SK-N-SH (cell line): ENCODE data around the gene GHRHR. TPM values are rescaled to one million over a fixed set of nuclear protein-coding genes. Genes with fewer than 3 reads are reported as not detected.

Source experiments
- CTCF ChIA-PET: fragments of 300-600, 350-600 bp; formaldehyde crosslinking; extraction: SDS; loops from one replicate; lab custom pipeline; 2021; lab: Yijun Ruan, JAX
- POLR2A ChIA-PET: fragments of 350-600 bp; sonication (Branson Sonifier 250); formaldehyde crosslinking; extraction: SDS; loops from one replicate; lab custom pipeline; 2020; ENCODE audit warnings: antibody characterized with exemption, inconsistent platforms; lab: Yijun Ruan, JAX
- DNase-seq: peaks from one replicate; pipeline ENCODE4 v3.0.0; 2012
- H2AFZ ChIP-seq: fragments of 200-600 bp; sonication (generic); 2 replicates; pipeline ENCODE4 v1.8.1; 2016; ENCODE audit warnings: antibody characterized with exemption, mild to moderate bottlenecking, low read depth
- H3F3A ChIP-seq: fragments of 200-600 bp; sonication (generic); replicated peaks from 2 replicates; pipeline ENCODE3; 2016; ENCODE audit warnings: antibody characterized with exemption, mild to moderate bottlenecking; ENCODE audit not compliant: insufficient read depth
- H3K27ac ChIP-seq, 2 experiments: fragments of 200-500 bp in 1 of 2; fragments of 200-600 bp in 1 of 2; sonication (Bioruptor generic) in 1 of 2; sonication (generic), shearing (Covaris generic) in 1 of 2; 2 replicates each; pipeline versions ENCODE4 v1.5.1 to v1.6.1; 2014 to 2016; ENCODE audit warnings: low read depth in 2 of 2, inconsistent platforms in 1 of 2, low read length in 1 of 2, mild to moderate bottlenecking in 1 of 2, mixed read lengths in 1 of 2
- H3K27me3 ChIP-seq: fragments of 200-600 bp; sonication (generic), shearing (Covaris generic); 2 replicates; pipeline ENCODE4 v1.6.1; 2016; ENCODE audit warnings: mixed run types; ENCODE audit not compliant: insufficient read depth
- H3K36me3 ChIP-seq, 2 experiments: fragments of 200-500 bp in 1 of 2; fragments of 200-600 bp in 1 of 2; sonication (Bioruptor generic) in 1 of 2; sonication (generic) in 1 of 2; replicated peaks in 1 of 2; 2 replicates each; pipeline versions ENCODE3 to v1.5.1; 2014 to 2016; ENCODE audit warnings: low read length in 1 of 2, mild to moderate bottlenecking in 1 of 2; ENCODE audit not compliant: insufficient read depth in 2 of 2, control insufficient read depth in 1 of 2
- H3K4me1 ChIP-seq, 2 experiments: fragments of 200-500 bp in 1 of 2; fragments of 200-600 bp in 1 of 2; sonication (Bioruptor generic) in 1 of 2; sonication (generic), shearing (Covaris generic) in 1 of 2; 2 replicates each; pipeline versions ENCODE4 v1.5.1 to v1.6.1; 2014 to 2016; ENCODE audit warnings: low read depth in 1 of 2, low read length in 1 of 2, mixed run types in 1 of 2; ENCODE audit not compliant: insufficient read depth in 2 of 2, control insufficient read depth in 1 of 2
- H3K4me2 ChIP-seq: fragments of 200-600 bp; sonication (generic), shearing (Covaris generic); 2 replicates; pipeline ENCODE4 v1.6.1; 2017; ENCODE audit warnings: mixed run types
- H3K4me3 ChIP-seq, 2 experiments: fragments of 200-500 bp in 1 of 2; fragments of 200-600 bp in 1 of 2; sonication (Bioruptor generic) in 1 of 2; sonication (generic), shearing (Covaris generic) in 1 of 2; 2 replicates each; pipeline versions ENCODE4 v1.5.1 to v1.8.1; 2014 to 2016; ENCODE audit warnings: low read depth in 2 of 2, inconsistent platforms in 1 of 2, low read length in 1 of 2, mild to moderate bottlenecking in 1 of 2, mixed read lengths in 1 of 2, moderate library complexity in 1 of 2
- H3K79me2 ChIP-seq: fragments of 200-600 bp; sonication (generic); 2 replicates; pipeline ENCODE4 v1.8.1; 2017; ENCODE audit warnings: mild to moderate bottlenecking; ENCODE audit not compliant: insufficient read depth
- H3K9ac ChIP-seq: fragments of 200-600 bp; sonication (generic); 2 replicates; pipeline ENCODE4 v1.6.1; 2017; ENCODE audit warnings: mixed run types
- H3K9me2 ChIP-seq: fragments of 200-600 bp; sonication (generic); 2 replicates; pipeline ENCODE4 v1.6.1; 2017; ENCODE audit warnings: mixed run types
- H3K9me3 ChIP-seq: fragments of 200-600 bp; sonication (generic); 2 replicates; pipeline ENCODE4 v1.6.1; 2017; ENCODE audit warnings: mixed run types, mild to moderate bottlenecking, moderate library complexity
- H4K20me1 ChIP-seq: fragments of 200-600 bp; sonication (generic); 2 replicates; pipeline ENCODE4 v1.6.1; 2017; ENCODE audit warnings: mild to moderate bottlenecking, mixed run types; ENCODE audit not compliant: insufficient read depth
- CHD2 ChIP-seq: fragments of 150-350 bp; IDR thresholded peaks from 2 replicates; pipeline ENCODE4 v1.6.1; 2018; ENCODE audit warnings: low read length; ENCODE audit not compliant: partially characterized antibody
- ELF1 ChIP-seq: IDR thresholded peaks from 2 replicates; pipeline ENCODE4 v1.4.0; 2012
- EP300 ChIP-seq, 2 experiments: IDR thresholded peaks; 2 replicates each; pipeline versions ENCODE4 v1.4.0 to v1.6.1; 2012; ENCODE audit warnings: borderline replicate concordance in 1 of 2, low read depth in 1 of 2, low read length in 1 of 2
- FOXJ3 ChIP-seq: sonication (generic); formaldehyde crosslinking; IDR thresholded peaks from 2 replicates; pipeline ENCODE4 v1.5.1; 2020; ENCODE audit warnings: mild to moderate bottlenecking, missing genetic modification reagents
- FOXM1 ChIP-seq: IDR thresholded peaks from 2 replicates; pipeline ENCODE4 v1.4.0; 2012; ENCODE audit warnings: low read depth, mild to moderate bottlenecking
- IRF3 ChIP-seq: fragments of 150-350 bp; IDR thresholded peaks from 2 replicates; pipeline ENCODE4 v1.6.1; 2016; ENCODE audit warnings: mild to moderate bottlenecking, low read depth, low read length
- JUND ChIP-seq: IDR thresholded peaks from 2 replicates; pipeline ENCODE4 v1.4.0; 2012
- MXI1 ChIP-seq: IDR thresholded peaks from 2 replicates; pipeline ENCODE4 v1.6.1; 2012; ENCODE audit warnings: mild to moderate bottlenecking, low read depth, low read length, improper control_type of control experiment
- NRF1 ChIP-seq: IDR thresholded peaks from 2 replicates; pipeline ENCODE4 v1.6.1; 2012; ENCODE audit warnings: low read depth, mild to moderate bottlenecking, low read length
- POLR2AphosphoS5 ChIP-seq: IDR thresholded peaks from 2 replicates; pipeline ENCODE4 v1.6.1; 2012; ENCODE audit warnings: low read depth, low read length
- SIN3A ChIP-seq: IDR thresholded peaks from 2 replicates; pipeline ENCODE4 v1.6.1; 2012; ENCODE audit warnings: low read depth, mild to moderate bottlenecking, low read length, moderate library complexity, borderline replicate concordance
- SMC3 ChIP-seq: IDR thresholded peaks from 2 replicates; pipeline ENCODE4 v1.6.1; 2012; ENCODE audit warnings: low read depth, low read length, improper control_type of control experiment
- TAF1 ChIP-seq: IDR thresholded peaks from 2 replicates; pipeline ENCODE4 v1.6.1; 2012; ENCODE audit warnings: low read depth, mild to moderate bottlenecking, low read length, moderate library complexity, borderline replicate concordance
- TCF12 ChIP-seq: IDR thresholded peaks from 2 replicates; pipeline ENCODE4 v1.4.0; 2012
- TEAD4 ChIP-seq: IDR thresholded peaks from 2 replicates; pipeline ENCODE4 v1.4.0; 2012; ENCODE audit warnings: mild to moderate bottlenecking, borderline replicate concordance; ENCODE audit not compliant: insufficient read depth
- USF1 ChIP-seq: IDR thresholded peaks from 2 replicates; pipeline ENCODE4 v1.4.0; 2012; ENCODE audit warnings: low read depth, borderline replicate concordance
- WGBS: methylation state at CpG from one replicate; pipeline ENCODE4 v1.1.6; 2017; ENCODE audit warnings: low lambda C conversion rate; 5-methylcytosine and 5-hydroxymethylcytosine counted together
- polyA plus RNA-seq, 3 experiments: library from polyadenylated mRNA; depleted of rRNA; stranded (reverse); fragments of >200 nt; gene quantifications; 2 replicates each; pipeline ENCODE4 v1.2.3, GENCODE V29; 2012
- TF ChIP-seq, protein P1 (sequence below): fragments of 150-350 bp; IDR thresholded peaks from 2 replicates; pipeline ENCODE4 v1.6.1; 2017; ENCODE audit warnings: antibody characterized with exemption, low read length, low read depth, borderline replicate concordance

GHRHR gene
- polyA plus RNA-seq, 1 of the 3 experiments (the other 2 are of a cell fraction), result not detected

- H3K4me1 ChIP-seq, result no peaks in the 10 kb centered on the region; a peak in 1 of 4 replicates
- DNase-seq, result no peak
- ChIA-PET CTCF (interaction anchor here (1.0 to 6.6 kb wide), 6 partner anchors 10 to 117 kb away, joined by 3 to 44 read pairs (median 6); no protein-coding TSS in a partner anchor), POLR2A (interaction anchor here (0.7 kb wide), 1 partner anchor 157 kb away, joined by 3 read pairs; no protein-coding TSS in a partner anchor)
- H3K9ac ChIP-seq, result no peak overlapping the region
- H3K36me3 ChIP-seq, result no peaks in the 10 kb centered on the region
- no peak overlapping the region for H3K27ac ChIP-seq
- no peaks in the 10 kb centered on the region for H3K9me2 ChIP-seq
- H3K79me2 ChIP-seq, result no peaks in the 10 kb centered on the region
- no peaks in the 10 kb centered on the region for H3K9me3 ChIP-seq
- H3F3A ChIP-seq, result no peaks in the 10 kb centered on the region
- H4K20me1 ChIP-seq, result no peaks in the 10 kb centered on the region
- H3K4me2 ChIP-seq, result no peak overlapping the region
- 40% methylated on average over 7 of the region's 7 CpGs for WGBS
- TF ChIP-seq SIN3A (no peak), TAF1 (no peak)
- H2AFZ ChIP-seq, result no peak overlapping the region
- peaks cover 7% of the 10 kb centered on the region; the same call in 1 of the 2 replicates for H3K27me3 ChIP-seq
- H3K4me3 ChIP-seq, result no peak overlapping the region
Measured at GRCh38 chr7:31017032-31017675, 53.4 kb downstream of the GHRHR start.

DNA sequence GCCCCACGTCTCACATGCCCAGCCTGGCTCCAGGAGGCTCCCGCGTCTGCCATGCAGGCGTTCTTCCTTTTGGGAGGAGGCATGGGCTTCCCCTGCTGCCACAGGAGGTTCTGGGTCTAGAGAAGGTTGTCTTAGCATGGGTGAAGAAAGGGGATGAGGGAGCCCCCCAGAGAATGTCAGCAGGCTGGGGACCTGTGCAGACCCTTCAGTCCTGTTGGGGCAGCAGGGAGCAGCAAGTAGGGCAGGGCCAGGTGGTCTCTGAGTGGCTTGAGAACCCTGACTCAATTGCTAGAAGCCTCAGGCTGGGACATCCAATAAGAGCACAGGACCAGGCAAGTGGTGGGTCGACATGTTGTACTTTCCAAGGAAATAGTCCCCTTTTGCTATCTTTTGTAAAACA lies 54.0 kb downstream of the GHRHR start:
- TF ChIP-seq POLR2AphosphoS5 (no peak), ELF1 (no peak), FOXJ3 (CRISPR knock-in tag) (no peak), TCF12 (no peak), JUND (no peak), TAF1 (no peak), CHD2 (no peak), EP300 (IDR thresholded peaks at IDR 0.05; ENCODE audit: borderline replicate concordance in 1 of 2, low read depth in 1 of 2, low read length in 1 of 2) (no peak), FOXM1 (no peak), NRF1 (no peak), IRF3 (no peak), USF1 (no peak), TEAD4 (no peak), MXI1 (no peak), SIN3A (no peak), SMC3 (no peak)
- TF ChIP-seq, protein P1, sequence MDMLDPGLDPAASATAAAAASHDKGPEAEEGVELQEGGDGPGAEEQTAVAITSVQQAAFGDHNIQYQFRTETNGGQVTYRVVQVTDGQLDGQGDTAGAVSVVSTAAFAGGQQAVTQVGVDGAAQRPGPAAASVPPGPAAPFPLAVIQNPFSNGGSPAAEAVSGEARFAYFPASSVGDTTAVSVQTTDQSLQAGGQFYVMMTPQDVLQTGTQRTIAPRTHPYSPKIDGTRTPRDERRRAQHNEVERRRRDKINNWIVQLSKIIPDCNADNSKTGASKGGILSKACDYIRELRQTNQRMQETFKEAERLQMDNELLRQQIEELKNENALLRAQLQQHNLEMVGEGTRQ, result no peak
- 50% methylated on average over 5 of the region's 5 CpGs for WGBS

More for the DNA sequence above, 54.0 kb downstream of the GHRHR start:
- no peak for DNase-seq
- Histone ChIP-seq H3K4me3 (no peak overlapping the region), H3K27me3 (peaks cover 7% of the 10 kb centered on the region; the same call in 1 of the 2 replicates), H3K79me2 (no peaks in the 10 kb centered on the region), H3K9ac (no peak overlapping the region), H3K9me3 (no peaks in the 10 kb centered on the region), H3K4me2 (no peak overlapping the region), H3K4me1 (no peaks in the 10 kb centered on the region; a peak in 1 of 4 replicates), H3K27ac (no peak overlapping the region), H3F3A (no peaks in the 10 kb centered on the region), H2AFZ (no peak overlapping the region), H3K9me2 (no peaks in the 10 kb centered on the region), H3K36me3 (no peaks in the 10 kb centered on the region), H4K20me1 (no peaks in the 10 kb centered on the region)
- ChIA-PET POLR2A (no interaction called here), CTCF (interaction anchor here (0.8 to 6.6 kb wide), 4 partner anchors 27 to 117 kb away, joined by 3 to 44 read pairs (median 5); no protein-coding TSS in a partner anchor)
